ENCODE data around the gene MTIF3. TPM values are rescaled to one million over a fixed set of nuclear protein-coding genes. Genes with fewer than 3 reads are reported as not detected.

The MTIF3 gene
- polyA plus RNA-seq, 3 donors = 61.6 to 135 (median 86.6) TPM

DNA sequence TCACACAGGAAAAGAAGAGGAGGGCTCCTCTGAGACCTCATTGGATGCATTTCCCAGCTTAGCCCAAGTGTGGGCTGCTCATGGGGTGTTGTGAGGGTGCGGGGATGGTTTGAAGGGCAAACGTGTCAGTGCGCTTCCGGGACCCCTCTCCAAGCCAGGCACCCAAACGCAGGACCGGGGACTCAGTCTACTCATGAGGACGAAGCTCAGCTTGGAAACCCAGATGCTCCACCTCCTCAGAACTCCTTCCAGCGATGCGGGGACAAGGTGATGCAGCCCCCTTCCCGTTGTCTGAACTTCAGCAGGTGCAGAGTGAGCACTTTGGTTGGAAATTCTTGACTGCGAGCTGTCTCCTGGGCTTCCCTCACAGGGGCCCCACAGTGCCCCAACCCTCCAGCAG, 33.1 kb upstream of the MTIF3 start:
- no peaks in the 10 kb centered on the region for H4K20me1 ChIP-seq (ENCODE audit: insufficient read depth, low read length)
- peak overlapping the region; percentile 94 to 99 (median 97) for H3K27ac Mint-ChIP-seq
- H3K36me3 Mint-ChIP-seq = no peaks in the 10 kb centered on the region
- intact Hi-C loops (cut with micrococcal nuclease) = loop anchor here in 1 of 2 donors (1.0 to 2.0 kb wide), 2 partner anchors 33 to 59 kb away; partner anchors contain the start of genes GTF3A and MTIF3
- no peak for DNase-seq
- H3K27me3 Mint-ChIP-seq (ENCODE audit: low read depth in 3 of 3) = peaks cover 0 to 4% (median 4%) of the 10 kb centered on the region in 3 donors
- WGBS (ENCODE audit: insufficient coverage) = 99% methylated on average over 10 of the region's 11 CpGs
- TF ChIP-seq, protein P1, sequence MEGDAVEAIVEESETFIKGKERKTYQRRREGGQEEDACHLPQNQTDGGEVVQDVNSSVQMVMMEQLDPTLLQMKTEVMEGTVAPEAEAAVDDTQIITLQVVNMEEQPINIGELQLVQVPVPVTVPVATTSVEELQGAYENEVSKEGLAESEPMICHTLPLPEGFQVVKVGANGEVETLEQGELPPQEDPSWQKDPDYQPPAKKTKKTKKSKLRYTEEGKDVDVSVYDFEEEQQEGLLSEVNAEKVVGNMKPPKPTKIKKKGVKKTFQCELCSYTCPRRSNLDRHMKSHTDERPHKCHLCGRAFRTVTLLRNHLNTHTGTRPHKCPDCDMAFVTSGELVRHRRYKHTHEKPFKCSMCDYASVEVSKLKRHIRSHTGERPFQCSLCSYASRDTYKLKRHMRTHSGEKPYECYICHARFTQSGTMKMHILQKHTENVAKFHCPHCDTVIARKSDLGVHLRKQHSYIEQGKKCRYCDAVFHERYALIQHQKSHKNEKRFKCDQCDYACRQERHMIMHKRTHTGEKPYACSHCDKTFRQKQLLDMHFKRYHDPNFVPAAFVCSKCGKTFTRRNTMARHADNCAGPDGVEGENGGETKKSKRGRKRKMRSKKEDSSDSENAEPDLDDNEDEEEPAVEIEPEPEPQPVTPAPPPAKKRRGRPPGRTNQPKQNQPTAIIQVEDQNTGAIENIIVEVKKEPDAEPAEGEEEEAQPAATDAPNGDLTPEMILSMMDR (IDR thresholded peaks at IDR 0.05) = no peak
- no peaks in the 10 kb centered on the region for H3K27me3 ChIP-seq (ENCODE audit: control insufficient read depth in 2 of 2, insufficient read depth in 2 of 2, low read length in 2 of 2)
- no peak overlapping the region for H3K4me3 Mint-ChIP-seq
- H3K9ac ChIP-seq (ENCODE audit: insufficient read depth, low read length, poor library complexity, severe bottlenecking) = no peak overlapping the region
- H3K9me3 Mint-ChIP-seq = peaks cover 0 to 17% (median 10%) of the 10 kb centered on the region in 7 donors
- peak overlapping the region in 1 of 3 experiments; percentile 78 for H3K4me3 ChIP-seq (replicated peaks in 1 of 3; ENCODE audit: low read depth in 2 of 3, low read length in 3 of 3)
- no peaks in the 10 kb centered on the region for H3K36me3 ChIP-seq (replicated peaks in 1 of 2; ENCODE audit: control insufficient read depth in 1 of 2, insufficient read depth in 2 of 2, low read length in 2 of 2)
- no peaks in the 10 kb centered on the region for H3K79me2 ChIP-seq (ENCODE audit: insufficient read depth, low read length)
- peaks cover 17 to 20% of the 10 kb centered on the region in 2 donors for H3K4me1 ChIP-seq (ENCODE audit: control insufficient read depth in 1 of 2, insufficient read depth in 2 of 2, low read length in 2 of 2)
- H3K4me2 ChIP-seq (replicated peaks; ENCODE audit: extremely low read depth, low read length, poor library complexity, severe bottlenecking) = peak overlapping the region; percentile 77
- peaks cover 3 to 11% of the 10 kb centered on the region in 2 donors for H3K9me3 ChIP-seq (replicated peaks in 1 of 2; ENCODE audit: control insufficient read depth in 1 of 2, insufficient read depth in 1 of 2, low read length in 2 of 2)
- H2AFZ ChIP-seq (ENCODE audit: insufficient read depth, low read depth, low read length, poor library complexity, severe bottlenecking) = peak overlapping the region; percentile 47
- peak overlapping the region; percentile 84 to 90 for H3K27ac ChIP-seq (ENCODE audit: low read depth in 1 of 2, low read length in 2 of 2)
- peaks cover 20% of the 10 kb centered on the region for H3K4me1 Mint-ChIP-seq

DNA sequence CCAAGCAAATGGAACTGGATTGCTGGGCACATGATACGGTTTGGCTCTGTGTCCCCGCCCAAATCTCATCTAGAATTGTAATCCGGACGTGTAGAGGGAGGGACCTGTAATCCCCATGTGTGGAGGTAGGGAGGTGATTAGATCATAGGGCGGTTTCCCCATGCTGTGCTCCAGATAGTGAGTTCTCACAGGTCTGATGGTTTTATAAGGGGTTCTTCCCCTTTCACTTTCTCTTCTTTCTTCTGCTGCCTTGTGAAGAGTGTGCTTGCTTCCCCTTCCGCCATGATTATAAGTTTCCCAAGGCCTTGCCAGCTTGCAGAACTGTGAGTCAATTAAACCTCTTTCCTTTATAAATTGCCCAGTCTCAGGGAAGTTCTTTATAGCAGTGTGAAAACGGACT, 32.6 kb upstream of the MTIF3 start:
- H3K9me3 Mint-ChIP-seq = peaks cover 0 to 17% (median 10%) of the 10 kb centered on the region in 7 donors
- peak; percentile 92 to 95 (median 93) for DNase-seq
- no peaks in the 10 kb centered on the region for H3K79me2 ChIP-seq (ENCODE audit: insufficient read depth, low read length)
- WGBS (ENCODE audit: insufficient coverage) = 0% methylated on average over 3 of the region's 7 CpGs
- peaks cover 17 to 20% of the 10 kb centered on the region in 2 donors for H3K4me1 ChIP-seq (ENCODE audit: control insufficient read depth in 1 of 2, insufficient read depth in 2 of 2, low read length in 2 of 2)
- peaks cover 3 to 11% of the 10 kb centered on the region in 2 donors for H3K9me3 ChIP-seq (replicated peaks in 1 of 2; ENCODE audit: control insufficient read depth in 1 of 2, insufficient read depth in 1 of 2, low read length in 2 of 2)
- H3K36me3 ChIP-seq (replicated peaks in 1 of 2; ENCODE audit: control insufficient read depth in 1 of 2, insufficient read depth in 2 of 2, low read length in 2 of 2) = no peaks in the 10 kb centered on the region
- H3K9ac ChIP-seq (ENCODE audit: insufficient read depth, low read length, poor library complexity, severe bottlenecking) = no peak overlapping the region
- peak overlapping the region; percentile 72 to 93 for H3K4me3 Mint-ChIP-seq
- H3K4me2 ChIP-seq (replicated peaks; ENCODE audit: extremely low read depth, low read length, poor library complexity, severe bottlenecking) = peak overlapping the region; percentile 77
- H3K27ac ChIP-seq (ENCODE audit: low read depth in 1 of 2, low read length in 2 of 2) = peak overlapping the region; percentile 84 to 90
- H3K27ac Mint-ChIP-seq = peak overlapping the region; percentile 94 to 99 (median 97)
- H3K4me3 ChIP-seq (replicated peaks in 1 of 3; ENCODE audit: low read depth in 2 of 3, low read length in 3 of 3) = peak overlapping the region; percentile 30 to 78 (median 54)
- H4K20me1 ChIP-seq (ENCODE audit: insufficient read depth, low read length) = no peaks in the 10 kb centered on the region
- H2AFZ ChIP-seq (ENCODE audit: insufficient read depth, low read depth, low read length, poor library complexity, severe bottlenecking) = peak overlapping the region; percentile 56
- TF ChIP-seq, protein P1 (IDR thresholded peaks at IDR 0.05) = no peak
- no peaks in the 10 kb centered on the region for H3K27me3 ChIP-seq (ENCODE audit: control insufficient read depth in 2 of 2, insufficient read depth in 2 of 2, low read length in 2 of 2)
- H3K4me1 Mint-ChIP-seq = peaks cover 20% of the 10 kb centered on the region
- no peaks in the 10 kb centered on the region for H3K36me3 Mint-ChIP-seq
- intact Hi-C loops (cut with micrococcal nuclease) = loop anchor here in 1 of 2 donors (1.0 to 2.0 kb wide), 2 partner anchors 33 to 58 kb away; partner anchors contain the start of genes GTF3A and MTIF3
- H3K27me3 Mint-ChIP-seq (ENCODE audit: low read depth in 3 of 3) = peaks cover 0 to 4% (median 4%) of the 10 kb centered on the region in 3 donors

Measured in CD14-positive monocyte (primary cell).